Hepatocyte (in vitro differentiated cells): ENCODE measurements around the gene BBOX1. TPM values are rescaled to one million over a fixed set of nuclear protein-coding genes. Genes with fewer than 3 reads are reported as not detected.

ENCODE experiments used
- DNase-seq: peaks from one replicate; pipeline ENCODE4 v3.0.0-alpha.2; 2016; ENCODE audit warnings: low spot score
- H2AFZ ChIP-seq: fragments of 200-600 bp; sonication (generic); 2 replicates; pipeline ENCODE4 v1.6.0; 2016; ENCODE audit warnings: antibody characterized with exemption, mild to moderate bottlenecking
- H3K27ac ChIP-seq: fragments of 200-600 bp; sonication (generic); 2 replicates; pipeline ENCODE4 v1.5.1; 2016; ENCODE audit warnings: mild to moderate bottlenecking
- H3K27me3 ChIP-seq: fragments of 200-600 bp; sonication (generic); 2 replicates; pipeline ENCODE4 v1.6.1; 2016
- H3K36me3 ChIP-seq: fragments of 200-600 bp; sonication (generic); replicated peaks from 2 replicates; pipeline ENCODE4 v1.5.1; 2016; ENCODE audit warnings: low read depth; ENCODE audit not compliant: insufficient read depth
- H3K4me1 ChIP-seq: fragments of 200-600 bp; sonication (generic); 2 replicates; pipeline ENCODE4 v1.5.1; 2016; ENCODE audit warnings: mild to moderate bottlenecking, moderate library complexity; ENCODE audit not compliant: insufficient read depth
- H3K4me2 ChIP-seq: fragments of 200-600 bp; sonication (generic); 2 replicates; pipeline ENCODE4 v1.6.0; 2016
- H3K4me3 ChIP-seq: fragments of 200-600 bp; sonication (generic); 2 replicates; pipeline ENCODE4 v1.5.1; 2016; ENCODE audit warnings: mild to moderate bottlenecking
- H3K79me2 ChIP-seq: fragments of 200-600 bp; sonication (generic); 2 replicates; pipeline ENCODE4 v1.6.0; 2017; ENCODE audit warnings: mild to moderate bottlenecking
- H3K9me2 ChIP-seq: fragments of 200-600 bp; sonication (generic); replicated peaks from 2 replicates; pipeline ENCODE4 v1.6.0; 2017; ENCODE audit warnings: mild to moderate bottlenecking; ENCODE audit not compliant: insufficient read depth
- H3K9me3 ChIP-seq: fragments of 200-600 bp; sonication (generic); 2 replicates; pipeline ENCODE4 v1.5.1; 2016; ENCODE audit warnings: low read depth, mild to moderate bottlenecking
- H4K20me1 ChIP-seq: fragments of 200-600 bp; sonication (generic); 2 replicates; pipeline ENCODE4 v1.6.0; 2016; ENCODE audit warnings: mild to moderate bottlenecking; ENCODE audit not compliant: insufficient read depth, poor library complexity, severe bottlenecking
- CTCF ChIP-seq: fragments of 200-600 bp; sonication (generic); IDR thresholded peaks from 2 replicates; pipeline ENCODE4 v1.5.1; 2016; ENCODE audit warnings: antibody characterized with exemption, mild to moderate bottlenecking; ENCODE audit not compliant: poor library complexity
- EZH2 ChIP-seq: fragments of 200-600 bp; sonication (generic); IDR thresholded peaks from 2 replicates; pipeline ENCODE4 v1.6.1; 2016; ENCODE audit warnings: antibody characterized with exemption, mild to moderate bottlenecking, borderline replicate concordance
- EZH2phosphoT487 ChIP-seq: fragments of 200-600 bp; sonication (generic); IDR thresholded peaks from one replicate; pipeline ENCODE4 v1.6.1; 2018; ENCODE audit warnings: antibody characterized with exemption, mild to moderate bottlenecking, low read depth, moderate library complexity; ENCODE audit not compliant: unreplicated experiment, severe bottlenecking
- WGBS: methylation state at CpG from one replicate; pipeline ENCODE4 v1.1.6; 2016; ENCODE audit warnings: low lambda C conversion rate; ENCODE audit errors: missing lambda C conversion rate; 5-methylcytosine and 5-hydroxymethylcytosine counted together
- polyA plus RNA-seq: library from polyadenylated mRNA; unstranded; fragments of >200 nt; fragmentation: Nextera tagmentation; extraction: Ambion mirVana; gene quantifications from 2 replicates; pipeline ENCODE4 v1.2.1, GENCODE V29; 2016
- total RNA-seq: library from RNA; depleted of rRNA; stranded (reverse); fragments of >200 nt; gene quantifications from 2 replicates; pipeline ENCODE4 v1.2.3, GENCODE V29; 2014

The BBOX1 gene
- total and polyA plus RNA-seq, 2 experiments from 2014 or later: 0.56 to 1.6 TPM

GRCh38 chr11:27025957-27026733 is 14.5 kb upstream of the BBOX1 start:
- Histone ChIP-seq H3K79me2 (no peaks in the 10 kb centered on the region), H3K9me2 (no peaks in the 10 kb centered on the region), H3K4me1 (peaks cover 10% of the 10 kb centered on the region), H3K36me3 (no peaks in the 10 kb centered on the region), H2AFZ (no peak overlapping the region), H4K20me1 (no peaks in the 10 kb centered on the region), H3K9me3 (no peaks in the 10 kb centered on the region), H3K27ac (no peak overlapping the region), H3K4me2 (no peak overlapping the region), H3K4me3 (no peak overlapping the region), H3K27me3 (no peaks in the 10 kb centered on the region)
- no peak for DNase-seq
- 71% methylated on average over 8 of the region's 8 CpGs for WGBS
- TF ChIP-seq CTCF: no peak
- no peak for TF ChIP-seq EZH2phosphoT487
- TF ChIP-seq EZH2: no peak

- Histone ChIP-seq H3K9me2 (no peaks in the 10 kb centered on the region), H3K4me2 (peak overlapping the region; percentile 12), H3K4me3 (no peak overlapping the region), H3K9me3 (no peaks in the 10 kb centered on the region), H3K4me1 (peaks cover 6% of the 10 kb centered on the region), H4K20me1 (no peaks in the 10 kb centered on the region), H3K79me2 (no peaks in the 10 kb centered on the region), H3K27me3 (no peaks in the 10 kb centered on the region), H3K36me3 (no peaks in the 10 kb centered on the region), H3K27ac (peak overlapping the region; percentile 23), H2AFZ (no peak overlapping the region)
- WGBS: 56% methylated on average over 1 of the region's 1 CpG
- TF ChIP-seq CTCF (no peak), EZH2phosphoT487 (no peak), EZH2 (no peak)
- no peak for DNase-seq
Observed at GRCh38 chr11:27028561-27028965, 12.1 kb upstream of the BBOX1 start.

DNA sequence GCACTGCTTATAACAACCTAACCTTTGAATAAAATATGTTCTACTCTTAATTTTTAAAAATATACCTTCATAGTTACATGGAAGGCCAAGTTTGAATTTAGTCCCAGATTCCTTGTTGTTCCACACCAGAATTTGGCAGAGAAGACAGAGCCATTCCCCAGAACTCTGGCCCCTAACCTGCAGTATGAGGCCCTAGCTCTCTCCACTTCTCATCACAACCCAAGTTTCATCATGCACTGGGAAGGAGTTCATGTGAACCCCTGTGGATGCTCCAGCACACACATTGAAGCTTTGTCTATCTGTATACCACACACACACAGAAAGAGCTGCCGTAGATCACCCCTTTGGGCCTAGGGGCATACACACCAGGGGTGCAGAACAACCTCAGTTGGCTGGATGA is 10.6 kb upstream of the BBOX1 start:
- Histone ChIP-seq H2AFZ (no peak overlapping the region), H3K4me2 (no peak overlapping the region), H4K20me1 (no peaks in the 10 kb centered on the region), H3K9me3 (peaks cover under 1% of the 10 kb centered on the region), H3K27ac (no peak overlapping the region), H3K4me1 (peaks cover 5% of the 10 kb centered on the region), H3K36me3 (no peaks in the 10 kb centered on the region), H3K9me2 (no peaks in the 10 kb centered on the region), H3K79me2 (no peaks in the 10 kb centered on the region), H3K27me3 (no peaks in the 10 kb centered on the region), H3K4me3 (no peak overlapping the region)
- TF ChIP-seq CTCF (no peak), EZH2 (no peak), EZH2phosphoT487 (no peak)
- DNase-seq: no peak
- 100% methylated on average over 1 of the region's 1 CpG for WGBS
